ENCODE measurements around the gene GREB1. TPM values are rescaled to one million over a fixed set of nuclear protein-coding genes. Genes with fewer than 3 reads are reported as not detected.

Gene GREB1
- total RNA-seq, 1 donor from 2014 or later: 11.1 TPM

- DNase-seq (ENCODE audit: low spot score): no peak
Measured at GRCh38 chr2:11508279-11508678, 25.6 kb upstream of the GREB1 start.

DNA sequence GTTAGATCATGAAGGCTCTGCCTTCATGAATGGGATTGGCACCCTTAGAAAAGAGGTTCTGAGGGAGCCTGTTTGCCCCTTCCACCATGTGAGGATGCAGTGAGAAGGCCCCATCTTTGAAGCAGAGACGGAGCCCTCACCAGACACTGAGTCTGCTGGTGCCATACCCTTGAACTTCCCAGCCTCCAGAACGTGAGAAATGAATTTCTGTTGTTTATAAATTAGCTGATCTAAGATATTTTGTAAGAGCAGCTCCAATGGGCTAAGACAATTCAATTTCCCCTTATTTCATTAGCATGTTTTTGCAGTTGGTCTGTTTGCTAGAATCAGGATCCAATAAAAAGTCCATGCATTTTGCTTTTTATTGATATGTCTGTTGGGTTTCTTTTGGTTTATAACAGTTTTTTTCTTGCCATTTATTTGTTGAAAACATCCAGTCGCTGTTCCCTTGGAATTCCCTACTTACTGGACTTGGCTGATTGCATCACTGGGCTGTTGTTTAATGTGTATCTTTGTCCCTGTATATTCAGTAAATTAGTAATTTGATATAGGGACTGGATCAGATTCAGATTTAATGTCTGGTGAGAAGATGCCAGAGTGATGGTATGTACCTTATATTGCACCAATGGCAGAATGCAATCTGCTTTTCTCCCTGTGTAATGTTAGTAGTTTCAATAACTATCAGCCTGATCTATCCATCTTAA, 24.0 kb upstream of the GREB1 start:
- no peak for DNase-seq (ENCODE audit: low spot score)

DNA sequence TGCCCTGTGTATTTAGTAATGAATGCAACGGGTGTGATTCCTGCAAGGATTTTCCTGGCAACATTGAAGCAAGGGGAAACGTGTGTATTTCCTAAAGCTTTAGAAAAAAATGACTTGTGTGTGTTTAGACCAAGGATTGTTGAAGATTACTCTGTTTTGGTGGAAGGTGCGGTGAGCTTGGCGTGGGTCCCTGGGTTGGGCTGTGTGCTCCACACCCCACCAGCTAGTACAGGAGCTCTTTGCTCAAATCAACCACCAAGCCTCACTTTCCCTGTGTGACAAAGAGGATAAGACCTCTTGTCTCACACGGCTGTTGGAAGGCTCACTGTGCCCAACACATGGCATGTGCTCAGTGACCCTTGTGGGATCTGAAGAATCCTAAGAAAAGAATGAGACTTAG, 21.4 kb upstream of the GREB1 start:
- no peak for DNase-seq (ENCODE audit: low spot score)

DNA sequence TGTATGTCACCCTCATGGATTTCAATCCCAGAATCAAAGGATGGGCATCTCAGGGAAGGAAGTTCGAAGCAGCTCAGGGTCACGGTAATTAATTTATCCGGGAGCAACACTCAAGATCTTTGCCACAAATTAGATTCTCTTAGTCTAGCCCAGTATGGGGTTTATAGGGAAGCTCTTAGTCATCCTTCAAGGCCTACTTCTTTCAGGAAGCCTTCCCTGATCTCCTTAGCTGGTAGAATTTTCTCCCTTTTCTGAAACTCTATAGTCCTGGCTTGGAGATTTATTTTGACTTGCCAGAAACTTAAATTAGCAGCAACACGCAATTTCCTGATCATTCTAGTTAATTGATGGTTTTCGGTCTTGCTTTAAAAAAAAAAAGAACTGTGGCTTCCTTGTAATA, 20.5 kb upstream of the GREB1 start:
- no peak for DNase-seq (ENCODE audit: low spot score)

DNA sequence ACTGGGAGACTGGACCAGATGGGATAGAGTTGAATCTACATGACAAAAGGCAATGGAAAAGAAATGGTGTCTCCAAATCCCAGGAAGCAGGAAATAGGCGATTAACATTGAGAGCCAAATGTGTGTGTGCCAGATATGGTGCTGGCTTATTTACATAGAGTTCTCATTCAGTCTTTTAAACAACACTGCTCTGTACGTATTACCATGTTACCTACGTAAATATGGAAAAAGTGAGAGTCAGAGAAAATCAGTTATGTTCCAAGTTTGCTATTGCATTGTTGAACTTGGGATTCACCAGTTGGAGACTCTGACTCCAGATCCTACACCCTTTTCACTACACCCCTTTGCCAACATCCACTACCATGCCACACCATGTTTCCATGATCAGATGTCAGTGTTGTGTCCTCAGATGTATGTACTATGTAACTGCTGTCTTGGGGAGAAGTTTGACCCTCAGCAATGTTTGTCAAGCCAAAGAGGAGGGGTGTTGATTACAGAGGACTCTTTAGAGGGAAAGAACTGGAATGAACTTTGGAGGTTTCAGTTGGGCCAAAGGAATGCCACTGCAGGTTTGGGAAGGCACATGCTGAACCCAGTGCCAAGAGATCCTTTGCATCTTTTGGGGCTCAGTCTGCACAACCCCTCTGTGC, 19.6 kb upstream of the GREB1 start:
- no peak for DNase-seq (ENCODE audit: low spot score)

DNA sequence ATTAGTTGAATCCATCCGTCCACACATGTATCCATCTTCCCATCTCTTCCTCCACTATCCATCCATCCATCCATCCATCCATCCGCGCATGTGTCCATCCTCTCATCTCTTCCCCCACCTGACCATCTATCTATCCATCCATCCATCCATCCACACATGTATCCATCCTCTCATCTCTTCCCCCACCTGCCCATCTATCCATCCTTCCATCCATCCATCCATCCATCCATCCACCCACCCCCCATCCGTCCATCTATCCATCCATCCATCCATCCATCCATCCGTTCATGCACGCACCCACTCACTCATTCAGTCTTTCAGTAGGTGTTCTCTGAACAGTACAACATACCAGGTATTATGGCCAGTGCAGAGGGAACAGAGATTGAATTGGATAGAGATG, 18.9 kb upstream of the GREB1 start:
- no peak for DNase-seq (ENCODE audit: low spot score)

- no peak for DNase-seq (ENCODE audit: low spot score)
Measured at GRCh38 chr2:11515490-11515981, 18.3 kb upstream of the GREB1 start.

- DNase-seq (ENCODE audit: low spot score): no peak
Measured at GRCh38 chr2:11516984-11517648, 16.7 kb upstream of the GREB1 start.

DNA sequence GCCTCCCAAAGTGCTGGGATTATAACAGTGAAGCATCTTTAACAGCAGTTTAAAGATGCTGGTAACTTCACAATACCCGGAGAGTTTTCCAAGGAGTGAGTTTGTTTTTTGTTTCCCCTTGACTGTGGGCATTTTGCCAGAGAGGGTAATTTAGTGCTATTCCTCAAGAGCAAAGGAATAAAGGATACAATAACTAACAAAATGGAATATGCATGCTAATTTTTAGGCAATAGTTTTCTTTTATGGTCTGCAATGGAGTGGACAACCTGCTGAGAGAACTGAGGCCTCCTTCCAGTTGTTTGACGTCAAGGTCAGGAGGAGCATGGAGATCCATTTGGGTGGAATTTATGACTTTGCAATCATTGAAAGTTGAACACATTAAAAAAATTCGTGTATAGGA, 15.9 kb upstream of the GREB1 start:
- no peak for DNase-seq (ENCODE audit: low spot score)

DNA sequence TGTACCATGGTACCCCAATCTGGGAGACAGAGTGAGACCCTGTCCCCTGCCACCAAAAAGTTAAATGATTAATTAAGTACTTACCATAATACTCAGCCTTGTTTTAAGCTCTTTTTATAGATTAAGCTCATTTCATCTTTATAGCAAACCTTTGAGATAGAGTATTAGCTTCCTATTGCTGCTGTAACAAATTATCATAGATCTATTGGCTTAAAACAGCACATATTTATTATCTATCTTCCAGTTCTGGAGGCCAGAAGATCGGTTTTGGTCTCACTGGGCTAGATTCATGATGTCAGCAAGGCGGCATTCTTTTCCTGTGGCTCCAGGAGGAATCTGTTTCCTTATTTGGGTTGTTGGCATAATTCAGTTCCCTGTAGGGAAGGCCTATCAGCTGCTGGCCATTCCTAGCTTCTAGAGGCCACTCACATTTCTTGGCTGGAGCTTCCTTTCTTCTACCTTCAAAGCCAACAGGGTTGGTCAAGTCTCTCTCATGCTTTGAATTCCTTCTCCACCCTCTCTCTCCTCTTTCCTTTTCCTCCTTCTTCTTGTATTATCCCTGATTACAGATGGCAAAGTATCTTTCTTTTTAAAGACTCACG, 13.7 kb upstream of the GREB1 start:
- no peak for DNase-seq (ENCODE audit: low spot score)

GRCh38 chr2:11521775-11522174, 12.1 kb upstream of the GREB1 start:
- DNase-seq (ENCODE audit: low spot score): no peak

DNA sequence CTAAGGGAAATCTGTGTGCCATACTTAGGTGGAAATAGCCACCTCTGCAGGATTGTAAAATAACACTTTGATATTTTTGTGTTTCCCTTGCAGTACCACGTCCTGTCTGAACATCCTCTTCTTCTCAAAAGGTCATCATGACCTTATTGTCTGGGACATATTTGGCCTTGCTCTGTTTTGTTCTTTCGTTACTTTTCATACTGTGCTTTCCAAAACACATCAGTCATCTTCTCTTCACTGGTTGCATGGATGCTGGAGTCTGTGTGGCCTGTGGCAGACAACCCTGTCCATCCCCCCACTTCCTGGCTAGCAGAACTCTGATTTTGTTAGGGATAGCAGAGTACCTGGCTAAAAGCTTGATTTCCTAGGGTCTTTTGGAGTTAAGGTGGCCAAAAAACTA, 9.4 kb upstream of the GREB1 start:
- no peak for DNase-seq (ENCODE audit: low spot score)

GRCh38 chr2:11525762-11526161, 8.1 kb upstream of the GREB1 start:
- DNase-seq (ENCODE audit: low spot score): peak; percentile 66

- DNase-seq (ENCODE audit: low spot score): no peak
Measured at GRCh38 chr2:11527001-11527400, 6.8 kb upstream of the GREB1 start.

DNA sequence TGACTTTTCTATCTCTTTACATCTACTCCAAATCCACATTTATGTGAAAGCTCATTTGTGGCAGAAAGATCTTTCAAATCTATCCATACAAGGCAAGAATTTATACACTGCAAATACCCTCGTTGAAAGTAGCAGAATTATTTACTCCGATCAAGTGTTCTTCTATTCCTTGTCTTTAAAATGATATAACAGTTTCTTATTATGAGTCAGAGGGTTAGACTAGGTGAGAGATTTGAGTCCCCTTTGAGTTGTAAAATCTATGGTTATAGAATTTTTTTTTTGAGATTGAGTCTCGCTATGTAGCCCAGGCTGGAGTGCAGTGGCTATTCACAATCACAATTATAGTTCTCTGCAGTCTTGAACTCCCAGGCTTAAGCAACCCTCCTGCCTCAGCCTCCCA, 5.6 kb upstream of the GREB1 start:
- DNase-seq (ENCODE audit: low spot score): peak; percentile 11

DNA sequence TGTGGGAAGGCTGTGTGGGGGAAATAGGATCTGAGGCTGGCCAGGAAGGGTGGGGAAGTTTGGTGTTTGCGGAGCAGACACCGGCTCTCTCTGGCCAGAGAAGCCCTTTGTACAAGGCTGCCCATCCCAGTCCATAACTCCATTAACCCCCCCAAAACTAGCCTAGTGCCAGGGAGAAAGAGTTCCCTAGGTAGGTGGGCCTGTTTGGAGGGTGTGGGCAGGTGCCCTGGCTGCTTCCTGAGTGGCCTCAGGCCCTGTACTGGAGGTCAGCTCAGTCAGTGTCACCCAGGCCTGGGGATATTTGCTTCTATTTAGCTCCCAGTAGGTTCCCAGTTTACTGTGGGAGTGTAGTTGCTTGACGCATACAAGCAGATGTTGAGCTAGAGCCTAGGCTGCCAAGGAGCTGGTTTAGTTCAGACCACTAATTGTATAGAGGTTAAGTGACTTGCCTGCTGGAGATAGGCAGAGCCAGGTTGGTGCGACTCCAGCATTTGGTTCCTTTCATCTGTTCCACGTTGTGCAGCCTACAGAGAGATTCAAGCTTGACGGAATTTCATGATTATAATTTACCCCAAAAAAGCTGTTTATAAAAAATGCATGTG, 2.9 kb upstream of the GREB1 start:
- DNase-seq (ENCODE audit: low spot score): no peak

DNA sequence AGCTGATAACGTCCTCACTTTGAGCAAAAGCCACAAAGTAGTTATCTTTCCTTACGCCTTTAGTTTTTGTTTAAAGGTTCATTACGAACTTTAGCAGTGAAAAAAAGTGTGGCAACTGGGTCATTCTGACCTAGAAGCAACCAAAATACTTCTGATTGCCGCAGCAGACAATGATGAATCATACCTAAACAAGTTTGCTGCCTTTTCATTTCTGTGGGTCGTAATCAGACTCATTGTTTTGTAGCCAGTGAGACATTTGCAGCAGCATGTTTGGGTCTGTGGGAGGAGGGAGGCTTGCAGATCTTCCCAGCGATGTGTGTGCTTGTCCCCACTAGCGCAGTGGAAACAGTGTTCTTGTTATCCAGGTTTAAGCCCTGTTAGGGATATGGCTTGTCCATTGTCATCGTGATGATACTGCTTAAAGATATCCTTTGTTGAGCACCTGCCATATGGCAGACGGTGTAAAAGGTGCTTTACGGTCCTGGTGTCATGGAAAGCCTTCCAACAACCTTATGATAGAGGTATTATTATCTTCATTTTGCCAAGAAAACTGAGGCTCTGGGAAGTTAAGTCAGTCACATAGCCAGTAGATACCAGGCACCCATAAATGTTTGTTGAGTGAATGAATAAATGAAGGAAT, 1.3 kb upstream of the GREB1 start:
- DNase-seq (ENCODE audit: low spot score): no peak

DNA sequence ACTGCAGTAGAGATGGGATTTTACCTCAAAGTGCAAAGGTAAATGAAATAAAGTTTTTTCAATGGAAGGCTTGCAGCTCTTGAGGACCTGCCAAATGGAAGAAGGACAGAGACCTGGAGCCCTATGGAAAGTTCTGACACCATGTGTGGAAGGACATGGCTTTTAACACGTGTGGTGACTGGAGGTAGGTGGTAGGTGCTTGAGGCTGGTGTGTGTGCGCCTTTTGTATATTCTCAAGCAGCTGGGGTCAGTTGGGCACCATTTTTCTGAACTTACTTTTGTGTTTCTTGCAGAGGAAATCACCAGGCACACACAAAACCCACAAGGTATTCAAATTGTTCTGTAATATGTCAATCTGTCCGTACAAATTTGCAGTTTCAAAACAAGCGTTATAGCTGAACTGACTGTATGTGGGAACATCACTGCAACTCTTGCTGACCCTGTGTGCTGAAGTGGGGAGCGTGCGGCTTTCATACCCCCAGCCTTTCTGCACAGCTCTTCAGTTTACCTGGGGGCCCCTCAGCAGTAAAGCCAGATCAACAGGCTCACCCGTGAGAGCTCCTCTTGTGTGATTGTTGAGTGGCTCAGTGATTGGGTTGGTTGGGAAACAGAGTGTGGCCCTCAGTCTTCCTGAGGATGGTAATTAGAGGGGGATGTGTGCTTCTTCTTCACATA, 363 bp downstream of the GREB1 start:
- no peak for DNase-seq (ENCODE audit: low spot score)

DNA sequence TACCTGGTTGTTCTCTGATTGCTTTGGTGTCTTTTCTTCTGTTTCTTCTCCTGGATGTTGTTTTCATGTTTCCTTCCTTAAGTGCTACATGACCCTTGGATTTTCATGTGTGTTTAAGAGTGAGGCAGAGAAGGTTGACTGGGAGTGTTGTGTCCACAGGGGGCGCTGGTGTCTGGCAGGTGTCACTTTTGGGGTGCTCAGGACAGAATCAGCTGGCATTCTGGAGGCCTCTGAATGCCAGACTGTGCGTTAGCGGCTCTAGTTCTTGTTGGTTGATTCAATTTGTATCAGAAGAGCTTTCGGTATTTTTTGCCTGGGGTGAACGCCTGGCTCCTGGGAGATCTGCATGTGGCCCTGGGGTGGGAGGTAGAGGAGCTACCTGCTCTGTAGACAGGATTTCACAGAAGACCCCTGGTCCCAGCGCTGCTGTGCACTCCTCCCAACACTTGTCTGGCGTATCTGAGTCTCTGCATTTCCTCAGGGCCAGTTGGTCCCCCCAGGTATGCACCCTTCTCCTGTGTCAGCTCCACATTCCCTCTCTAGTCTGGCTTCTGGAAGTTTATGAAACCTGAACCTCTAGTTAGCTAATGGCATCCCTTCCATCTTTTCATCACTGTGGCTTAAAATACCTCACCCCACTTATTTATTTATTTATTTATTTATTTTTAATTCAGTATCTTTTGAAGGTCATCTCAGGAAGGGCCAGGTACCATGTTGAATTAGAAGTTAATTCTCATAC, 1.1 kb downstream of the GREB1 start:
- no peak for DNase-seq (ENCODE audit: low spot score)

DNA sequence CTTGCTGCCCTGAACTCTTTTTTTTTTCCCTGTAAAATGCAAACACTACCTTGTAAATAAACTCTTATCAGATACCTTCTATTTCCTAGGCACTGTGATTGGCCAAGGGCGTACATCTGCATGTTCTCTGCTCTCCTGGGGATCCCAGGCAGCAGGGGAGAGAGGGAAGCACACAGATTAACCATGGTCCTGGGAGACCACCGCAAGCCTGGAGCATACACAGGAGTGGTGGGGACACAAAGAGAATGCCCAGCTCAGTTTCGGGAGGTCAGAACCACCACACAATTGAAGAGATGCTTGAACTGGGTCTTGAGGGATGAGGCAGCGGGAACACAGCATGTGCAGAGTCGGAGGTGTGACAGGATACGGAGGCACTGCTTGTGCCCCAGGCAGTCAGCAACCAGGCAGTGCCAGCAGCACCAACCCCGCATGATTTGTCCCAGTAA, 2.1 kb downstream of the GREB1 start:
- no peak for DNase-seq (ENCODE audit: low spot score)
